Stomach (tissue), 9 donors: Measurements from ENCODE around the gene SMIM45. TPM values are rescaled to one million over a fixed set of nuclear protein-coding genes. Genes with fewer than 3 reads are reported as not detected.

Source experiments
- DNase-seq, 2 donors: peaks; one replicate each; pipeline versions ENCODE4 v3.0.0 to v3.0.0-alpha.2; 2013 to 2019
- H3K27ac ChIP-seq, 5 donors: fragments of 200-600 bp in 4 of 5; sonication (generic) in 4 of 5; one replicate each; pipeline ENCODE4 v1.5.1; 2013 to 2019; ENCODE audit warnings: mild to moderate bottlenecking in 1 of 5, moderate library complexity in 1 of 5
- H3K27me3 ChIP-seq, 3 donors: fragments of 200-600 bp; sonication (generic); one replicate each; pipeline ENCODE4 v1.5.1; 2017 to 2019; ENCODE audit warnings: mixed run types in 1 of 3
- H3K36me3 ChIP-seq, 4 donors: fragments of 200-600 bp; sonication (generic); 1 replicate in 3 of 4; 2 replicates in 1 of 4; pipeline ENCODE4 v1.5.1; 2016 to 2019
- H3K4me1 ChIP-seq, 4 donors: fragments of 200-600 bp; sonication (generic); one replicate each; pipeline ENCODE4 v1.5.1; 2016 to 2019
- H3K4me3 ChIP-seq, 4 donors: fragments of 200-600 bp; sonication (generic) in 3 of 4; one replicate each; pipeline ENCODE4 v1.5.1; 2016 to 2019; ENCODE audit warnings: mild to moderate bottlenecking in 1 of 4
- H3K9me3 ChIP-seq, 4 donors: fragments of 200-600 bp; sonication (generic); one replicate each; pipeline ENCODE4 v1.5.1; 2016 to 2019
- CTCF ChIP-seq, 7 experiments: fragments of 450-650 bp in 4 of 7; fragments of 200-600 bp in 3 of 7; sonication (generic) in 3 of 7; IDR thresholded peaks; one replicate each; pipeline ENCODE4 v1.5.1; 2016 to 2019; ENCODE audit warnings: antibody characterized with exemption in 7 of 7, control low read depth in 2 of 7, mild to moderate bottlenecking in 1 of 7
- EP300 ChIP-seq: sonication (generic); formaldehyde crosslinking; IDR thresholded peaks from one replicate; pipeline ENCODE4 v1.6.1; 2017; ENCODE audit warnings: antibody characterized with exemption
- POLR2A ChIP-seq, 4 donors: fragments of 450-650 bp; IDR thresholded peaks; one replicate each; pipeline ENCODE4 v1.6.1; 2016; ENCODE audit warnings: antibody characterized with exemption in 4 of 4, control low read depth in 2 of 4, mild to moderate bottlenecking in 1 of 4, moderate library complexity in 1 of 4
- POLR2AphosphoS5 ChIP-seq, 3 donors: sonication (generic); formaldehyde crosslinking; IDR thresholded peaks; one replicate each; pipeline ENCODE4 v1.6.1; 2016; ENCODE audit warnings: antibody characterized with exemption in 3 of 3
- WGBS, 5 donors: extraction: QIAGEN DNeasy Blood & Tissue Kit in 3 of 5; methylation state at CpG; one replicate each; pipeline versions ENCODE4 v1.1.5 to v1.1.7; 2013 to 2018; 5-methylcytosine and 5-hydroxymethylcytosine counted together
- intact Hi-C: fragments of 100-400 bp; cut with DNase I; formaldehyde crosslinking; loops from one replicate; pipeline ENCODE4 v1.15.1; 2023; ENCODE audit warnings: low total_unique reads
- polyA plus RNA-seq, 3 donors: library from polyadenylated mRNA; stranded (reverse); fragments of 200-250 nt; gene quantifications; one replicate each; pipeline ENCODE4 v1.2.3, GENCODE V29; 2013
- total RNA-seq, 5 donors: library from RNA; depleted of rRNA; stranded (reverse); fragments of >200 nt; gene quantifications; one replicate each; pipeline versions ENCODE4 v1.1.0 to v1.2.3, GENCODE V29; 2014 to 2016
- donor health status: healthy with polysubstance abuse.
- donor health status: Bipolar disorder and iron deficiency.
- donor health status: healthy.

SMIM45 gene

GRCh38 chr22:42000466-42000865 lies 48.5 kb downstream of the SMIM45 start:
- TF ChIP-seq EP300, result no peak
- no peak for TF ChIP-seq POLR2AphosphoS5 (IDR thresholded peaks at IDR 0.05)
- no peak for TF ChIP-seq POLR2A (IDR thresholded peaks at IDR 0.05)
- no peak for TF ChIP-seq CTCF (IDR thresholded peaks at IDR 0.05)
- Histone ChIP-seq H3K9me3 (peaks cover 0 to 9% (median 2%) of the 10 kb centered on the region in 4 donors), H3K27me3 (no peaks in the 10 kb centered on the region), H3K4me3 (no peak overlapping the region), H3K27ac (no peak overlapping the region), H3K4me1 (peaks cover 6 to 18% (median 16%) of the 10 kb centered on the region in 4 donors), H3K36me3 (peaks cover 0 to 11% (median 2%) of the 10 kb centered on the region in 4 donors)
- WGBS, 5 donors, result 93 to 98% (median 96%) methylated on average over 8 of the region's 8 CpGs
- DNase-seq, result no peak
- intact Hi-C loops, result no loop called here

DNA sequence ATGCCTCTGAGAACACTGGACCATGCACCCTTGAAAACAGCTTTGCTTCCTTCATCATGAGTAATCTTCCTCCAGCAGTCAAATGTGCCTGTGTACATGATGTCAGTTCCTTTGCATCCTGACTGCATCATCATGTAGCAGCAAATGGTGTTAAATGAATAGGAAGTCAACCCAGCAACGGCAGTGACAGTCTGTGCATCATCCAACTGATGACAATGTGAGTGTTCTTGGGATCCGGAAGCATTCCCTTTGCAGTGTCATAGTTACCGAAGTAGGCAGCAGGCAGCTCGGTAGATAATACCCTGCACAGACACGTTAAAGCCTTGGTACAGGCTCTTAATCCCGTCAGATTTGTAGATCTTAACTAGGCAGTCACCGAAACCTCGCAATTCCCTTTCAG lies 49.2 kb downstream of the SMIM45 start:
- H3K4me1 ChIP-seq, result peaks cover 6 to 18% (median 16%) of the 10 kb centered on the region in 4 donors
- 77 to 92% (median 80%) methylated on average over 8 of the region's 8 CpGs for WGBS, 5 donors
- no peak for DNase-seq
- no peaks in the 10 kb centered on the region for H3K27me3 ChIP-seq
- H3K36me3 ChIP-seq, result peaks cover 0 to 11% (median 2%) of the 10 kb centered on the region in 4 donors
- H3K9me3 ChIP-seq, result peaks cover 0 to 10% (median 4%) of the 10 kb centered on the region in 4 donors
- intact Hi-C loops, result no loop called here
- TF ChIP-seq POLR2AphosphoS5 (IDR thresholded peaks at IDR 0.05) (no peak), POLR2A (IDR thresholded peaks at IDR 0.05) (no peak), EP300 (no peak), CTCF (IDR thresholded peaks at IDR 0.05) (no peak)
- H3K27ac ChIP-seq, result no peak overlapping the region
- no peak overlapping the region for H3K4me3 ChIP-seq

- Histone ChIP-seq H3K4me1 (peaks cover 6 to 18% (median 16%) of the 10 kb centered on the region in 4 donors), H3K27me3 (no peaks in the 10 kb centered on the region), H3K27ac (no peak overlapping the region), H3K36me3 (peaks cover 0 to 11% (median 2%) of the 10 kb centered on the region in 4 donors), H3K4me3 (no peak overlapping the region), H3K9me3 (peaks cover 0 to 11% (median 4%) of the 10 kb centered on the region in 4 donors)
- intact Hi-C loops, result no loop called here
- WGBS, 5 donors, result 93 to 99% (median 95%) methylated on average over 7 to 12 of the region's 12 CpGs
- no peak for DNase-seq
- TF ChIP-seq EP300 (no peak), POLR2A (IDR thresholded peaks at IDR 0.05) (no peak)
These were observed 49.8 kb downstream of the SMIM45 start for GRCh38 chr22:42001706-42002105.

GRCh38 chr22:42007922-42008321 lies 56.0 kb downstream of the SMIM45 start:
- intact Hi-C loops, result no loop called here
- H3K36me3 ChIP-seq, result no peaks in the 10 kb centered on the region
- no peak for DNase-seq

More at GRCh38 chr22:42007922-42008321, 56.0 kb downstream of the SMIM45 start:
- WGBS, 5 donors, result 68 to 83% (median 77%) methylated on average over 4 of the region's 4 CpGs
- Histone ChIP-seq H3K4me1 (no peaks in the 10 kb centered on the region), H3K4me3 (no peak overlapping the region), H3K27me3 (no peaks in the 10 kb centered on the region), H3K9me3 (peaks cover 0 to 36% (median 23%) of the 10 kb centered on the region in 4 donors), H3K27ac (no peak overlapping the region)
- TF ChIP-seq POLR2A (IDR thresholded peaks at IDR 0.05), result no peak
- TF ChIP-seq CTCF (IDR thresholded peaks at IDR 0.05), result no peak
- TF ChIP-seq POLR2AphosphoS5 (IDR thresholded peaks at IDR 0.05), result no peak
- no peak for TF ChIP-seq EP300

Other genes starting within 250 kb of the SMIM45 start
- gene CCDC134, start 151.5 kb upstream of the SMIM45 start, total RNA-seq, result 10 to 100 TPM in 2 of 5 donors, 1 to 10 TPM in 2, not detected in 1; 4.9 to 16.5 (median 12.1) TPM
- gene CCDC134, start 151.5 kb upstream of the SMIM45 start, polyA plus RNA-seq, result 1 to 10 TPM in 2 of 3 donors, not detected in 1; 1.6 to 2.5 TPM
- 100 to 1,000 TPM in 1 of 5 donors, 10 to 100 TPM in 4; 41.3 to 159 (median 91.7) TPM for gene SREBF2, start 119.0 kb upstream of the SMIM45 start, total RNA-seq
- gene SREBF2, start 119.0 kb upstream of the SMIM45 start, polyA plus RNA-seq, result 10 to 100 TPM; 12.2 to 48.7 (median 29.8) TPM
- gene SHISA8, start 37.1 kb upstream of the SMIM45 start, total RNA-seq, result not detected
- under 1 TPM in 1 of 3 donors, not detected in 2; 0.15 TPM for gene SHISA8, start 37.1 kb upstream of the SMIM45 start, polyA plus RNA-seq
- under 1 TPM in 2 of 5 donors, not detected in 3; 0.55 to 0.87 TPM for gene TNFRSF13C, start 25.3 kb upstream of the SMIM45 start, total RNA-seq
- gene TNFRSF13C, start 25.3 kb upstream of the SMIM45 start, polyA plus RNA-seq, result 1 to 10 TPM in 1 of 3 donors, under 1 TPM in 1, not detected in 1; 0.31 to 1.1 TPM
- gene CENPM, start 5.0 kb upstream of the SMIM45 start, total RNA-seq, result 10 to 100 TPM in 2 of 5 donors, 1 to 10 TPM in 2, not detected in 1; 6.1 to 64.3 (median 11.1) TPM
- gene CENPM, start 5.0 kb upstream of the SMIM45 start, polyA plus RNA-seq, result 10 to 100 TPM; 15.1 to 22.5 (median 15.8) TPM
- 1 to 10 TPM in 1 of 5 donors, under 1 TPM in 1, not detected in 3; 0.72 to 1.1 TPM for gene SEPTIN3, start 17.3 kb downstream of the SMIM45 start, total RNA-seq
- 1 to 10 TPM in 1 of 3 donors, under 1 TPM in 2; 0.61 to 1.4 (median 0.63) TPM for gene SEPTIN3, start 17.3 kb downstream of the SMIM45 start, polyA plus RNA-seq
- 1 to 10 TPM in 2 of 5 donors, not detected in 3; 3.9 to 4.8 TPM for gene WBP2NL, start 46.6 kb downstream of the SMIM45 start, total RNA-seq
- 1 to 10 TPM; 1.2 TPM for gene WBP2NL, start 46.6 kb downstream of the SMIM45 start, polyA plus RNA-seq
- gene NAGA, start 118.7 kb downstream of the SMIM45 start, total RNA-seq, result 10 to 100 TPM in 4 of 5 donors, 1 to 10 TPM in 1; 2.3 to 55.8 (median 24.2) TPM
- 1 to 10 TPM; 8.4 to 9.8 (median 9.5) TPM for gene NAGA, start 118.7 kb downstream of the SMIM45 start, polyA plus RNA-seq
- gene PHETA2, start 122.1 kb downstream of the SMIM45 start, total RNA-seq, result 10 to 100 TPM; 12.9 to 30.1 (median 21.6) TPM
- gene PHETA2, start 122.1 kb downstream of the SMIM45 start, polyA plus RNA-seq, result 10 to 100 TPM in 2 of 3 donors, 1 to 10 TPM in 1; 8.4 to 21.5 (median 17.3) TPM
- 10 to 100 TPM in 3 of 5 donors, 1 to 10 TPM in 2; 2.9 to 20.7 (median 12.1) TPM for gene SMDT1, start 127.5 kb downstream of the SMIM45 start, total RNA-seq
- gene SMDT1, start 127.5 kb downstream of the SMIM45 start, polyA plus RNA-seq, result 100 to 1,000 TPM; 101 to 232 (median 104) TPM
- gene NDUFA6, start 138.6 kb downstream of the SMIM45 start, total RNA-seq, result 10 to 100 TPM; 49.4 to 66.3 (median 59.4) TPM
- 100 to 1,000 TPM; 122 to 167 (median 143) TPM for gene NDUFA6, start 138.6 kb downstream of the SMIM45 start, polyA plus RNA-seq
- gene CYP2D6, start 178.7 kb downstream of the SMIM45 start, total RNA-seq, result 10 to 100 TPM in 3 of 5 donors, under 1 TPM in 2; 0.72 to 22.8 (median 11.9) TPM
- 1 to 10 TPM in 2 of 3 donors, under 1 TPM in 1; 1.00 to 5.2 (median 1.5) TPM for gene CYP2D6, start 178.7 kb downstream of the SMIM45 start, polyA plus RNA-seq